GM12801 (cell line): Measurements from ENCODE around the gene EDC3.

Source experiments
- CTCF ChIP-seq: IDR thresholded peaks from one replicate; pipeline ENCODE4 v1.5.1; 2011; ENCODE audit warnings: control low read depth; ENCODE audit not compliant: insufficient read length; ENCODE audit errors: extremely low read depth

EDC3 gene

GRCh38 chr15:74631408-74631807 is 64.4 kb downstream of the EDC3 start:
- TF ChIP-seq CTCF = no peak

- TF ChIP-seq CTCF = no peak
These were observed 64.8 kb downstream of the EDC3 start for GRCh38 chr15:74631087-74631385.

- no peak for TF ChIP-seq CTCF
These were observed 65.3 kb downstream of the EDC3 start for GRCh38 chr15:74630284-74631086.

GRCh38 chr15:74628949-74629348 is 66.9 kb downstream of the EDC3 start:
- TF ChIP-seq CTCF = no peak

- no peak for TF ChIP-seq CTCF
These were observed 67.6 kb downstream of the EDC3 start for GRCh38 chr15:74628199-74628598.

GRCh38 chr15:74627766-74628165 is 68.1 kb downstream of the EDC3 start:
- no peak for TF ChIP-seq CTCF

- no peak for TF ChIP-seq CTCF
These were observed 68.8 kb downstream of the EDC3 start for GRCh38 chr15:74626752-74627692.
